ENCODE measurements around the gene GRM8.

DNA sequence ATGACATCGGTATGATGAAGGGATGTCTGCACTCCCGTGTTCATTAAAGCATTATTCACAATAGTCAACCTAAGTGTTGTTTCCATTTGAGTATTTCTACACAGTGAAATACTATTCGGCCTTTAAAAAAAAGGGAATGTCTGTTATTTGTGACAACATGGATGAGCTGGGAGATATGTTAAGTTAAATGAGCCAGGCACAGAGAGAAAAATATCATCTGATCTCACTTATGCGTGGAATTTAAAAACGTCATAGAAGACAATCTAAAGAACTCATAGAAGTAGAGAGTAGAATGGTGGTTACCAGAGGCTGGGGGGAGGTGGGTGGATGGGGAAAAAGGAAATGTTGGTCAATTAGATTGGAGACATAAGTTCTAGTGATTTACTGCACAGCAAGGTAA is 753.3 kb downstream of the GRM8 start:
- TF ChIP-seq POLR2AphosphoS5 (IDR thresholded peaks at IDR 0.05) (no peak), CTCF (IDR thresholded peaks at IDR 0.05; ENCODE audit: poor library complexity, severe bottlenecking) (no peak), EZH2 (IDR thresholded peaks at IDR 0.05; ENCODE audit: borderline replicate concordance, insufficient read depth, low read length, poor library complexity, severe bottlenecking) (no peak)

All from neural cell (in vitro differentiated cells).